Left cardiac atrium (tissue), 4 donors: ENCODE measurements around the gene NMRK2. TPM values are rescaled to one million over a fixed set of nuclear protein-coding genes. Genes with fewer than 3 reads are reported as not detected.

Experiments
- ATAC-seq, 2 donors: fragments of 200-7000 bp; cut with Tn5 transposase; one replicate each; pipeline ENCODE4 v1.9.1; 2020; ENCODE audit warnings: mild to moderate bottlenecking in 2 of 2, moderate library complexity in 2 of 2
- DNase-seq: peaks from one replicate; pipeline ENCODE4 v3.0.0-alpha.2; 2020
- intact Hi-C, 2 donors: fragments of 100-400 bp; cut with DNase I; formaldehyde crosslinking; loops; one replicate each; pipeline versions ENCODE4 v1.14.1 to v1.15.1; 2022 to 2023
- total RNA-seq, 2 donors: library from RNA; stranded (reverse); fragmentation: NEBNext Ultra II Directional; extraction: Animal tissue kit (Norgen Biotek cat#: 25700); gene quantifications; one replicate each; pipeline ENCODE4 v1.2.1, GENCODE V29; 2021
- donor health status: DM: no; HTN: yes; CAD: no.
- donor health status: DM: no; HTN: yes; CAD: no; lungs with severe emphysema.
- donor health status: DM: yes; HTN: yes; CAD: no.
- donor health status: Dilated cardiomyopathy.

NMRK2 gene
- total RNA-seq, 2 donors from 2014 or later: 1,098 to 1,409 TPM

GRCh38 chr19:3976495-3977241 lies 43.8 kb downstream of the NMRK2 start:
- DNase-seq (no peak), ATAC-seq (peak in 1 of 2 donors; percentile 7)
- intact Hi-C loops: no loop called here

GRCh38 chr19:3977242-3978143 lies 44.6 kb downstream of the NMRK2 start:
- intact Hi-C loops: no loop called here
- peak in 1 of 2 donors; percentile 3 for ATAC-seq

GRCh38 chr19:3978145-3978544 lies 45.3 kb downstream of the NMRK2 start:
- intact Hi-C loops: no loop called here
- DNase-seq (no peak), ATAC-seq (no peak)

More at GRCh38 chr19:3977242-3978143, 44.6 kb downstream of the NMRK2 start:
- DNase-seq: no peak

DNA sequence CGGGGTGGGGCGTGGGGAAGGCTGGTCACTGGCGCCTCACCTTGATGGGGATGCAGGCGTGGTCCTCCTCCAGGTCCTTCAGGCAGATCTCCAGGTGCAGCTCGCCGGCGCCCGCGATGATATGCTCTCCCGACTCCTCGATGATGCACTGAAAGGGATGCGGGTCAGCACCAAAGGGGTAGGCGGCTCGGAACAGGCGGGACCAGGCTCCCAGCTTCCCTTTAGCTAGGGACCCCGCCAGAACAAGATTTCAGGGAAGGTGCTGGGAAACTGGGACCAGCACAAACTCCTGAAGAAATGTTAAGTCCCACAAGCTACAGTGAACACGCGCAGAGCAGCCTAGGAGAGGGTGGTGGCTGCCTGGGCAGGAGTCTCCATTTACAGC lies 46.4 kb downstream of the NMRK2 start:
- no peak for DNase-seq
- intact Hi-C loops: no loop called here
- ATAC-seq: no peak

DNA sequence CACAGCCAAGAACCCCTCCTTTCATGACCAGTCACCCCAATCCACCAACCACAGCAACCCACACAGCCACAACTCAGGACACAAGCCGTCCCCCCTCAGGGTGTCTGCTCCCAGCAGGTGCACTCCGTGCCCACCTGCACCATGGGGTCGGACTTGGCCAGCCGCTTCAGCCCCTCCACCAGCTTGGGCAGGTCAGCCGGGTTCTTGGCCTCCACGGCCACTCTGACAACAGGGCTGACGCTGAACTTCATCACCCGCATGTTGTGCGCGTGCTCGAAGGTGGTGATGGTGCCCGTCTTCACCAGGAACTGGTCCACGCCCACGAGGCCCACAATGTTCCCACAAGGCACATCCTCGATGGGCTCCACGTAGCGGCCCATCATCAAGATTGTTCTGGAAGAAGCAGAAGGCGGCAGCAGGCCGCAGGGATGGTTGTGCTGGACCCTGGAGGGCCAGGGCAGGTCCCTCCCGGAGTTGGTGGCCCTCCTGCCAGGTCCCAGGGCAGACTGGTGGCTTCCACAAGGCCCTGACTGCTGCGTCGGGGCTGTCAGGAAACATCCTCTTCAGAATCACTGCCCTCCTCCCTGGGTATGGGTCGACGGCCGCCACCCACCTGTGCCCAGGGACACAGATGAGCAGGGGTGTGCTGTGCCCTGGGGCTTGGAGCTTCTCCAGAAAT lies 46.9 kb downstream of the NMRK2 start:
- DNase-seq (no peak), ATAC-seq (no peak)
- intact Hi-C loops: loop anchor here in 1 of 2 donors (10.0 kb wide), 1 partner anchor 205 kb away; the partner anchor contains the start of genes ANKRD24 and SIRT6

DNA sequence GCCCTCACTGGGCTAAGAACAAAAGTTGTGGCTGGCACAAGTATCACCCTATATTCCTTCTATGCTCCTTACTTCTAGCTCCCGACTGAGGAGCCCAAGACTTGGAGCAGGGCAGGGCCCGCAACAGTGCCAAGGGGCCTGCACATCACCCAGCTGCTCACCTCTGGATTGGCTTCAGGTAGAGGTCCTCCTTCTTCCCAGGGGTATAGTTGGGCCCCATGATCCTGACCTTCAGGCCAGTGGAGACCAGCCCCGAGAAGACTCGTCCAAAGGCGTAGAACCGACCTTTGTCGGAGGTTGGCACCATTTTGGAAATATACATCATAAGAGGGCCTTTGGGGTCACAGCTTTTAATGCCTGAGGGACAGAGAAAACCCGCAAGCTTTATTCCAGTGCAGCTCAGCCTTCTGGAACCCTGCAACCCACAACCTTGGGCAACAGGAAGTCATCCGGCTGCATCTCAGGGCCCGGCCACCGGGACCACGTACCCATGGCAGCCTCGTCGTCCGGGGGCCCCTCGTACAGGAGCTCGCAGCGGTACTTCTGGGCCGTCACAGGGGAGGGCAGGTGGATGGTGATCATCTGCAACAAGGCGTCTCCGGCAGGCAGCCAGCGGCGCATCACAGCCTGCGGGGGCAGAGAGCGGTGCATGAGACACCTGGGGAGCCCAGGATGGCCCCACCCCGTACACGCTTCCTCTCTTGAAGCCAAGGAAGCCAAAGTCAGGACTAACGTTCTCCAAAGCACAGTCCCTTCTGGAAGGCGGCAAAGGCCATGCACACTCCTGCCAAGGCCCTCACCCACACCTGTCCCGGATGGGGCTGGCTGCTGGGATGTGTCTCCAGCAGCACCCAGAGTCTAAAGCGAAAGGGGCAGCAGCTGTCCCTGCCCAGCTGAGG lies 47.7 kb downstream of the NMRK2 start:
- no peak for DNase-seq
- ATAC-seq: no peak
- intact Hi-C loops: loop anchor here in 1 of 2 donors (10.0 kb wide), 1 partner anchor 204 kb away; the partner anchor contains the start of genes ANKRD24 and SIRT6

GRCh38 chr19:3981373-3981735 lies 48.5 kb downstream of the NMRK2 start:
- DNase-seq (no peak), ATAC-seq (no peak)
- intact Hi-C loops: loop anchor here in 1 of 2 donors (10.0 kb wide), 1 partner anchor 203 kb away; the partner anchor contains the start of genes ANKRD24 and SIRT6

GRCh38 chr19:3981736-3982681 lies 49.1 kb downstream of the NMRK2 start:
- DNase-seq (no peak), ATAC-seq (no peak)
- intact Hi-C loops: loop anchor here in 1 of 2 donors (10.0 kb wide), 1 partner anchor 203 kb away; the partner anchor contains the start of genes ANKRD24 and SIRT6

DNA sequence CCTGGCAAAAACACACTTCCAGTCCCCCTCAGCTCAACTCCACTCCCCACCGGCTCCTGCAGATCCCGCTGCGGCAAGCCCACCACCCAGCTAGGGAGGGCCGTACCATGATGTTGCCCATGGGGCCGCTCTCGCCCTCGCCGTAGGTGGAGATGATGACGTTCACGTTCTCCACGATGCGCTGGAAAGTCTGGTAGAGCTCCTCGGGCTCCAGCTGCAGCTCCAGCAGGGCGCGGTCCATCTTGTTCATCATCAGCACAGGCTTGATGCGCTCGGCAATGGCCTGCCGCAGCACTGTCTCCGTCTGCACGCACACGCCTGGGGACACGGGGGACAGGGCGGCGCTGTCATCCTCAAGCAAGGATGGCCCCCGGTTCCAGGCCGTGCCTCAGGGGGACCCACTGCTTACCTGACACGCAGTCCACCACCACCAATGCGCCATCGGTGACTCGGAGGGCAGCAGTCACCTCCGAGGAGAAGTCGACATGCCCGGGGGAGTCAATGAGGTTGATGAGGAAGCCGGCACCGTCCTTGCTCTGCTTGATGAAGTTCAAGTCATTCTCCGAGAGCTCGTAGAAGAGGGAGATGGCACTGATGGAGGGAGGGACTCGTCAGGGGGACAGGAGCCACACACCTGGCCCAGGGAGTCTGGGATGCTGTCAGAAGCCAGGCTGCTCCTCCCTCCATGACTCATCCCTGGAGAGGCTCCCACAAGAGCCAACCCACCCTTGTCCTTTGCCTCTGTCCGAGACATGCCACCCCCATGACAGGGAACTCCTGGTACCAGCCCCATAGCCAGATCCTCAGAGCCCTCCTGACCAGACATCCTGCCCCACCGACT lies 50.1 kb downstream of the NMRK2 start:
- DNase-seq (no peak), ATAC-seq (peak in 1 of 2 donors; percentile 24)
- intact Hi-C loops: loop anchor here in 1 of 2 donors (10.0 kb wide), 1 partner anchor 202 kb away; the partner anchor contains the start of genes ANKRD24 and SIRT6

- intact Hi-C loops: loop anchor here in 1 of 2 donors (10.0 kb wide), 1 partner anchor 201 kb away; the partner anchor contains the start of genes ANKRD24 and SIRT6
- DNase-seq (no peak), ATAC-seq (no peak)
Measured at GRCh38 chr19:3983542-3983914, 50.7 kb downstream of the NMRK2 start.

DNA sequence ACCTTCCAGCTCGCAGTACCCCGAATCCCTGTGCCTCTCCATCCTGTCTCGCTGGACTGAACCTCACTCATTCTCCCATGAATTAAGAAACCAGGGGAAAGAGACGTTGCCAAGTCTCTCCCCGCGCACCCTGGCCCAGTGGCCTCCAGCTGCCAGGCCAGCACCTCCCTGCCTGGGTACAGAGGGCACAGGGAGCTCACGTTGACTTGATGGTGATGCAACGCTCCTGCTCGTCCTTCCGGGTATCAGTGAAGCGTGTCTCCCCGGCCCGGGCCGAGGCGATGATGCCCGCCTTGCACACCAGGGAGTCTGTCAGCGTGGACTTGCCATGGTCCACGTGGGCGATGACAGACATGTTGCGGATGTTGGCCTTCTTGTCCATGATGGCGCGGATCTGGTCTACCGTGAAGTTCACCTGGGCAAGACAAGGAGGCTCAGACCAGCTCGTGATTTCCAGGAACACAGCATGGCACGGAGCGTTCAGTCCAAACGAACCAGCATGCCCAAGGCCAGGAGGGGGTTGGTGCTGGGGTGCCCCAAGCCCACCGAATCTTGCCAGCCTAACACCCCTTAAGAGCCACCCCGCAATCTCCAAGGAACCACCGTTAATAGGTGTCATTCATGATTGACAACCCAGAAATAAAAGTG lies 51.2 kb downstream of the NMRK2 start:
- DNase-seq: no peak
- intact Hi-C loops: loop anchor here in 1 of 2 donors (2.0 to 10.0 kb wide), 2 partner anchors 13 to 201 kb away; partner anchors contain the start of genes ANKRD24, DAPK3 and SIRT6
- ATAC-seq: peak; percentile 2 to 29

GRCh38 chr19:3984584-3984907 lies 51.7 kb downstream of the NMRK2 start:
- intact Hi-C loops: loop anchor here in 1 of 2 donors (2.0 to 10.0 kb wide), 2 partner anchors 14 to 200 kb away; partner anchors contain the start of genes ANKRD24, DAPK3 and SIRT6
- ATAC-seq: peak; percentile 4
- DNase-seq: no peak

DNA sequence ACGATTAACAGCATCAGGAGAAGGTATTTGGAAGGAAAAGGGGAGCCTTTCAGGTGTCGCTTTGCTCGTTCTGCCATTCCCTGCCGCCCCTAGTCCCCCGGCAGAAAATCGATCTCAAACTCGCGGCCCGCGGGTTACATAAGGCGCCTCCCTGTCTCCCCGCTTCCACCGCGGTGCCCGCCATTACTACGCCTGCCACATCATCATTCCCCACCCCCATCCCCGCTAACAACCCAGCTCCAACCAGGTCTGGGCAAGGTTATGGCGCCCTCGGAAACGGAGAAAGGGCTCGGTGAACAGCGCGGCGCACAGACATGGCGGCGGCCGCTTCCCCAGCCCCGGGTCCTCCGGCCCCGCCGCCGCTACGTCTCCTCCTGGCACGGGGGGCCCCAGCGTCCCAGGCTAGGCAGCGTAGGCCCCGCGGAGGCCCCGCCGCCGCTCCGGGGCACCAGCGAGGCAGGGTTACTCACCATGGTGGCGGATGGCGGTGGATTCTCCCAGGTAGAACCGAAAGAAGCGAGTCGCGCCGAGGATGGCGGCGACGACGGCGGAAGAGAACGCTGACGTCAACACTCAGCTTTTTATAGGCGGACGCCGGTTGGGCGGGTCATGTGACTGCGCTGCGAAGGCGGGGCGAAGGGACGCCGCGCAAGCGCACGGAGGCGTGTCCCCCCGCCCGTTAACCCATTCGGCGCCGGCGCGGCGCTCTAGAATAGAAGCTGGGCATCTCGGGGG lies 52.2 kb downstream of the NMRK2 start, which contains the start of gene EEF2:
Gene EEF2 (minus strand): TSS at position 556 of the 735 bp plus-strand sequence. CDS start 83 bp downstream, at position 473.
- intact Hi-C loops: loop anchor here (2.0 to 10.0 kb wide), 3 partner anchors 14 to 217 kb away; partner anchors contain the start of genes ANKRD24 (in 1 of the 2), DAPK3 (in 1 of the 2) and SIRT6 (in 1 of the 2)
- ATAC-seq (peak; percentile 62 to 80), DNase-seq (peak; percentile 91)

DNA sequence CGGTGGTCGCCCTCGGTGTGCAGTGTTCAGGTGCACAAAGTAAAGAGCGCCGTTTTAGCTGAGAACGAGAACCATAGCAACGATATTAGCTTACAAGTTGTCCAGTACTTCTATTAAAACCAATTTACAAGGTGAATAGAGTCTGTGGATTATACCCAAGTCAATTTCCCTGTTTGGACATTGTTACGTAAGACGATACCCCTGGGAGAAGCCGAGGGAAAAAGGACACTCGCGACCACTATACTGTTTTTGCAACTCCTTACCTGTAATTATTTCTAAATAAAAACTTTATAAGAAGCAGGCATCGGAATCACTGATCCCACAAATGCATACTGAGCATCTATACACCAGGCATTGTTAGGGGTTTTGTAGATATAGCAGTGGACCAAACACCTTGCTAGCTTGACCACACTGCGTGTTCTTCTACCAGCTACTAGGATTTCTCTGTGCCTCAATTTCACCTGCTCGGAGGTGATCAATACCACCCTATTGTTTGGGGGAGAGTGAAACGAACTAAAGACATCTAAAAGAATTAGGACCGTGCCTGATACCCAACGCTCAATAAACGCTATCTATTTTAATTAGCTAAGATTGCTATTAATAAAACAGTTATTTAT lies 52.9 kb downstream of the NMRK2 start:
- ATAC-seq: no peak

More for the DNA sequence above, 52.9 kb downstream of the NMRK2 start:
- intact Hi-C loops: loop anchor here (2.0 to 10.0 kb wide), 4 partner anchors 15 to 219 kb away; partner anchors contain the start of genes ANKRD24 (in 1 of the 2), DAPK3 (in 1 of the 2) and SIRT6 (in 1 of the 2)
- no peak for DNase-seq
